ENCODE results near the gene ZFP91. TPM values are rescaled to one million over a fixed set of nuclear protein-coding genes. Genes with fewer than 3 reads are reported as not detected.

ZFP91 gene, protein sequence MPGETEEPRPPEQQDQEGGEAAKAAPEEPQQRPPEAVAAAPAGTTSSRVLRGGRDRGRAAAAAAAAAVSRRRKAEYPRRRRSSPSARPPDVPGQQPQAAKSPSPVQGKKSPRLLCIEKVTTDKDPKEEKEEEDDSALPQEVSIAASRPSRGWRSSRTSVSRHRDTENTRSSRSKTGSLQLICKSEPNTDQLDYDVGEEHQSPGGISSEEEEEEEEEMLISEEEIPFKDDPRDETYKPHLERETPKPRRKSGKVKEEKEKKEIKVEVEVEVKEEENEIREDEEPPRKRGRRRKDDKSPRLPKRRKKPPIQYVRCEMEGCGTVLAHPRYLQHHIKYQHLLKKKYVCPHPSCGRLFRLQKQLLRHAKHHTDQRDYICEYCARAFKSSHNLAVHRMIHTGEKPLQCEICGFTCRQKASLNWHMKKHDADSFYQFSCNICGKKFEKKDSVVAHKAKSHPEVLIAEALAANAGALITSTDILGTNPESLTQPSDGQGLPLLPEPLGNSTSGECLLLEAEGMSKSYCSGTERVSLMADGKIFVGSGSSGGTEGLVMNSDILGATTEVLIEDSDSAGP
- total RNA-seq (2014; rRNA removed; shearing (Covaris generic)) (30.0 and 30.2 TPM in 2 replicates), polyA plus RNA-seq (2016; fragmentation: Nextera tagmentation; extraction: Ambion mirVana) (10.2 and 11.1 TPM in 2 replicates)
- long read RNA-seq, full-length matches to known transcripts, result 1 of 4 reads
- long read RNA-seq, partial matches to known transcripts, result 2 of 4 reads
- long read RNA-seq, other reads (novel, unspliced or antisense), result 1 of 4 reads

DNA sequence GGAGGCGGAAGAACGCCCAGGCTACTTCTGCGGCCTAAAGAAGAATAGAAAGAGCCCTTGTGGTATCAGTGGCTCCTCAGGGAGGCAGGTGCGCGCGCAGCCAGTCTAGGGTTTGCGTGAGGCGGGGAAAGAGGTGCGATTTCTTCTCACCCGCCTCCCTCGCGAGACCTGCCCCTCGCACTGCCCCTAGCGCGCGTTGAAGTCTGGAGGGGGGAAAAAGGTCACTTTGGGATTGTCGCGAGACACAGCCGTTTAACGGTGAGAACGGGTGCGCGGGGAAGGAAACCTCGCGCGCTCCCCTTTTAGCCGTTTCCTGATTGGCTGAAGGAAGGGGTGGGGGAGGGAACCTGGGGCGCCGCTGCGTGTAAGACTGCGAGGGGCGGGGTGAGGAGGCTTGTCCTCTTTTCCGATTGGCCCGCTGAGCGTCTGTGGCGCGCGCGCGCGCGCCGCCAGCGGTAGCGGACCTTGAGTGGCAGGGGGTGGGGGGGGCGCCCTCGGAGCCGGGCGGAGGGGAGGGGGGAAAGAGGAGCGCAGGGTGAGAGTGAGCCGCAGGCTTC lies at the start of gene ZFP91:
ZFP91 (plus strand) TSS at position 429 of the 557 bp plus-strand sequence. CDS start 219 bp downstream, outside the sequence.
- TF ChIP-seq CREB1 (CRISPR knock-in tag; IDR thresholded peaks at IDR 0.05; ENCODE audit: low read depth), result 0 out of 2 replicates have a peak, but pooled peaks have one; percentile 31
- TF ChIP-seq ZNF331 (CRISPR knock-in tag; IDR thresholded peaks at IDR 0.05; ENCODE audit: low read depth), result no peak
- TF ChIP-seq EZH2 (IDR thresholded peaks at IDR 0.05; ENCODE audit: low read depth, unreplicated experiment), result no peak
- peak; percentile 73 for TF ChIP-seq POLR2AphosphoS5 (IDR thresholded peaks at IDR 0.05; ENCODE audit: low read depth)
- H3K79me2 ChIP-seq (replicated peaks; ENCODE audit: insufficient read depth), result peaks cover 41% of the 10 kb centered on the region
- peak within 1 kb of the TSS; percentile 100 for H3K27ac Mint-ChIP-seq
- H3F3A ChIP-seq (replicated peaks; ENCODE audit: low read depth), result no peaks in the 10 kb centered on the region
- no peaks in the 10 kb centered on the region for H3K9me3 Mint-ChIP-seq
- H3K27me3 ChIP-seq (ENCODE audit: insufficient read depth), result no peaks in the 10 kb centered on the region
- no peak within 1 kb of the TSS for H2AFZ ChIP-seq
- ATAC-seq (peak; percentile 63), DNase-seq (ENCODE audit: low spot score) (peak; percentile 99)
- H3K4me2 ChIP-seq, result peak within 1 kb of the TSS; percentile 84
- peak within 1 kb of the TSS; percentile 99 for H3K27ac ChIP-seq (ENCODE audit: low read depth)
- peak within 1 kb of the TSS; percentile 98 for H3K4me3 Mint-ChIP-seq
- H3K4me1 Mint-ChIP-seq, result peaks cover 27% of the 10 kb centered on the region; the same call in 2 of the 3 replicates
- H3K36me3 Mint-ChIP-seq (ENCODE audit: low read depth), result peaks cover 12% of the 10 kb centered on the region; the same call in 2 of the 3 replicates
- H3K36me3 ChIP-seq (ENCODE audit: insufficient read depth), result no peaks in the 10 kb centered on the region
- 0 out of 2 replicates have a peak, but pooled peaks cover 10% of the 10 kb centered on the region for H4K20me1 ChIP-seq (replicated peaks; ENCODE audit: insufficient read depth)
- H3K4me1 ChIP-seq (ENCODE audit: insufficient read depth), result peaks cover 9% of the 10 kb centered on the region; the same call in 1 of the 2 replicates
- H3K27me3 Mint-ChIP-seq (ENCODE audit: insufficient read depth, low read depth, poor library complexity), result peaks cover 16% of the 10 kb centered on the region
- H3K9me2 ChIP-seq (ENCODE audit: insufficient read depth), result no peaks in the 10 kb centered on the region
- peak within 1 kb of the TSS; percentile 71 for H3K4me3 ChIP-seq

DNA sequence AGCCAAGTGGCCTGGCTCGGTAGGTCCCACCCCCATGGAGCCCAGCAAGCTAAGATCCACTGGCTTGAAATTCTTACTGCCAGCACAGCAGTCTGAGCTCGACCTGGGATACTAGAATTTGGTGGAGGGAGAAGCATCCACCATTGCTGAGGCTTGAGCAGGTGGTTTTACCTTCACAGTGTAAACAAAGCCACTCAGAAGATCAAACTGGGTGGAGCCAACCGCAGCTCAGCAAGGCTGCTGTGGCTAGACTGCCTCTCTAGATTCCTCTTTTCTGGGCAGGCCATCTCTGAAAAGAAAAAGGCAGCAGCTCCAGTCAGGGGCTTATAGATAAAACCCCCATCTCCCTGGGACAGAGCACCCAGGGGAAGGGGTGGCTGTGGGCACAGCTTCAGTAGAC lies 48.6 kb upstream of the ZFP91 start:
- no peak overlapping the region for H3K4me3 Mint-ChIP-seq
- Histone ChIP-seq H3K9me2 (ENCODE audit: insufficient read depth) (no peaks in the 10 kb centered on the region), H3K27me3 (ENCODE audit: insufficient read depth) (no peaks in the 10 kb centered on the region), H3K4me2 (no peak overlapping the region), H3K4me1 (ENCODE audit: insufficient read depth) (no peaks in the 10 kb centered on the region), H4K20me1 (replicated peaks; ENCODE audit: insufficient read depth) (no peaks in the 10 kb centered on the region), H3K79me2 (replicated peaks; ENCODE audit: insufficient read depth) (no peaks in the 10 kb centered on the region), H2AFZ (no peak overlapping the region), H3K36me3 (ENCODE audit: insufficient read depth) (no peaks in the 10 kb centered on the region), H3K27ac (ENCODE audit: low read depth) (no peak overlapping the region), H3K4me3 (no peak overlapping the region), H3F3A (replicated peaks; ENCODE audit: low read depth) (no peaks in the 10 kb centered on the region)
- H3K27ac Mint-ChIP-seq, result no peak overlapping the region
- TF ChIP-seq ZNF331 (CRISPR knock-in tag; IDR thresholded peaks at IDR 0.05; ENCODE audit: low read depth), result no peak
- TF ChIP-seq STAT1 (IDR thresholded peaks at IDR 0.05; ENCODE audit: unreplicated experiment), result no peak
- TF ChIP-seq EZH2 (IDR thresholded peaks at IDR 0.05; ENCODE audit: low read depth, unreplicated experiment), result no peak
- TF ChIP-seq, protein P1, sequence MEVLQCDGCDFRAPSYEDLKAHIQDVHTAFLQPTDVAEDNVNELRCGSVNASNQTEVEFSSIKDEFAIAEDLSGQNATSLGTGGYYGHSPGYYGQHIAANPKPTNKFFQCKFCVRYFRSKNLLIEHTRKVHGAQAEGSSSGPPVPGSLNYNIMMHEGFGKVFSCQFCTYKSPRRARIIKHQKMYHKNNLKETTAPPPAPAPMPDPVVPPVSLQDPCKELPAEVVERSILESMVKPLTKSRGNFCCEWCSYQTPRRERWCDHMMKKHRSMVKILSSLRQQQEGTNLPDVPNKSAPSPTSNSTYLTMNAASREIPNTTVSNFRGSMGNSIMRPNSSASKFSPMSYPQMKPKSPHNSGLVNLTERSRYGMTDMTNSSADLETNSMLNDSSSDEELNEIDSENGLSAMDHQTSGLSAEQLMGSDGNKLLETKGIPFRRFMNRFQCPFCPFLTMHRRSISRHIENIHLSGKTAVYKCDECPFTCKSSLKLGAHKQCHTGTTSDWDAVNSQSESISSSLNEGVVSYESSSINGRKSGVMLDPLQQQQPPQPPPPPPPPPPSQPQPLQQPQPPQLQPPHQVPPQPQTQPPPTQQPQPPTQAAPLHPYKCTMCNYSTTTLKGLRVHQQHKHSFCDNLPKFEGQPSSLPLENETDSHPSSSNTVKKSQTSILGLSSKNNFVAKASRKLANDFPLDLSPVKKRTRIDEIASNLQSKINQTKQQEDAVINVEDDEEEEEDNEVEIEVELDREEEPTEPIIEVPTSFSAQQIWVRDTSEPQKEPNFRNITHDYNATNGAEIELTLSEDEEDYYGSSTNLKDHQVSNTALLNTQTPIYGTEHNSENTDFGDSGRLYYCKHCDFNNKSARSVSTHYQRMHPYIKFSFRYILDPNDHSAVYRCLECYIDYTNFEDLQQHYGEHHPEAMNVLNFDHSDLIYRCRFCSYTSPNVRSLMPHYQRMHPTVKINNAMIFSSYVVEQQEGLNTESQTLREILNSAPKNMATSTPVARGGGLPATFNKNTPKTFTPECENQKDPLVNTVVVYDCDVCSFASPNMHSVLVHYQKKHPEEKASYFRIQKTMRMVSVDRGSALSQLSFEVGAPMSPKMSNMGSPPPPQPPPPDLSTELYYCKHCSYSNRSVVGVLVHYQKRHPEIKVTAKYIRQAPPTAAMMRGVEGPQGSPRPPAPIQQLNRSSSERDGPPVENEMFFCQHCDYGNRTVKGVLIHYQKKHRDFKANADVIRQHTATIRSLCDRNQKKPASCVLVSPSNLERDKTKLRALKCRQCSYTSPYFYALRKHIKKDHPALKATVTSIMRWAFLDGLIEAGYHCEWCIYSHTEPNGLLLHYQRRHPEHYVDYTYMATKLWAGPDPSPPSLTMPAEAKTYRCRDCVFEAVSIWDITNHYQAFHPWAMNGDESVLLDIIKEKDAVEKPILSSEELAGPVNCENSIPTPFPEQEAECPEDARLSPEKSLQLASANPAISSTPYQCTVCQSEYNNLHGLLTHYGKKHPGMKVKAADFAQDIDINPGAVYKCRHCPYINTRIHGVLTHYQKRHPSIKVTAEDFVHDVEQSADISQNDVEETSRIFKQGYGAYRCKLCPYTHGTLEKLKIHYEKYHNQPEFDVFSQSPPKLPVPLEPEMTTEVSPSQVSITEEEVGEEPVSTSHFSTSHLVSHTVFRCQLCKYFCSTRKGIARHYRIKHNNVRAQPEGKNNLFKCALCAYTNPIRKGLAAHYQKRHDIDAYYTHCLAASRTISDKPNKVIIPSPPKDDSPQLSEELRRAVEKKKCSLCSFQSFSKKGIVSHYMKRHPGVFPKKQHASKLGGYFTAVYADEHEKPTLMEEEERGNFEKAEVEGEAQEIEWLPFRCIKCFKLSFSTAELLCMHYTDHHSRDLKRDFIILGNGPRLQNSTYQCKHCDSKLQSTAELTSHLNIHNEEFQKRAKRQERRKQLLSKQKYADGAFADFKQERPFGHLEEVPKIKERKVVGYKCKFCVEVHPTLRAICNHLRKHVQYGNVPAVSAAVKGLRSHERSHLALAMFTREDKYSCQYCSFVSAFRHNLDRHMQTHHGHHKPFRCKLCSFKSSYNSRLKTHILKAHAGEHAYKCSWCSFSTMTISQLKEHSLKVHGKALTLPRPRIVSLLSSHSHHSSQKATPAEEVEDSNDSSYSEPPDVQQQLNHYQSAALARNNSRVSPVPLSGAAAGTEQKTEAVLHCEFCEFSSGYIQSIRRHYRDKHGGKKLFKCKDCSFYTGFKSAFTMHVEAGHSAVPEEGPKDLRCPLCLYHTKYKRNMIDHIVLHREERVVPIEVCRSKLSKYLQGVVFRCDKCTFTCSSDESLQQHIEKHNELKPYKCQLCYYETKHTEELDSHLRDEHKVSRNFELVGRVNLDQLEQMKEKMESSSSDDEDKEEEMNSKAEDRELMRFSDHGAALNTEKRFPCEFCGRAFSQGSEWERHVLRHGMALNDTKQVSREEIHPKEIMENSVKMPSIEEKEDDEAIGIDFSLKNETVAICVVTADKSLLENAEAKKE (CRISPR knock-in tag; IDR thresholded peaks at IDR 0.05), result no peak
- no peak for TF ChIP-seq CREB1 (CRISPR knock-in tag; IDR thresholded peaks at IDR 0.05; ENCODE audit: low read depth)
- TF ChIP-seq, protein P2, sequence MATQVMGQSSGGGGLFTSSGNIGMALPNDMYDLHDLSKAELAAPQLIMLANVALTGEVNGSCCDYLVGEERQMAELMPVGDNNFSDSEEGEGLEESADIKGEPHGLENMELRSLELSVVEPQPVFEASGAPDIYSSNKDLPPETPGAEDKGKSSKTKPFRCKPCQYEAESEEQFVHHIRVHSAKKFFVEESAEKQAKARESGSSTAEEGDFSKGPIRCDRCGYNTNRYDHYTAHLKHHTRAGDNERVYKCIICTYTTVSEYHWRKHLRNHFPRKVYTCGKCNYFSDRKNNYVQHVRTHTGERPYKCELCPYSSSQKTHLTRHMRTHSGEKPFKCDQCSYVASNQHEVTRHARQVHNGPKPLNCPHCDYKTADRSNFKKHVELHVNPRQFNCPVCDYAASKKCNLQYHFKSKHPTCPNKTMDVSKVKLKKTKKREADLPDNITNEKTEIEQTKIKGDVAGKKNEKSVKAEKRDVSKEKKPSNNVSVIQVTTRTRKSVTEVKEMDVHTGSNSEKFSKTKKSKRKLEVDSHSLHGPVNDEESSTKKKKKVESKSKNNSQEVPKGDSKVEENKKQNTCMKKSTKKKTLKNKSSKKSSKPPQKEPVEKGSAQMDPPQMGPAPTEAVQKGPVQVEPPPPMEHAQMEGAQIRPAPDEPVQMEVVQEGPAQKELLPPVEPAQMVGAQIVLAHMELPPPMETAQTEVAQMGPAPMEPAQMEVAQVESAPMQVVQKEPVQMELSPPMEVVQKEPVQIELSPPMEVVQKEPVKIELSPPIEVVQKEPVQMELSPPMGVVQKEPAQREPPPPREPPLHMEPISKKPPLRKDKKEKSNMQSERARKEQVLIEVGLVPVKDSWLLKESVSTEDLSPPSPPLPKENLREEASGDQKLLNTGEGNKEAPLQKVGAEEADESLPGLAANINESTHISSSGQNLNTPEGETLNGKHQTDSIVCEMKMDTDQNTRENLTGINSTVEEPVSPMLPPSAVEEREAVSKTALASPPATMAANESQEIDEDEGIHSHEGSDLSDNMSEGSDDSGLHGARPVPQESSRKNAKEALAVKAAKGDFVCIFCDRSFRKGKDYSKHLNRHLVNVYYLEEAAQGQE (IDR thresholded peaks at IDR 0.05; ENCODE audit: unreplicated experiment), result no peak
- no peak for TF ChIP-seq NANOG (IDR thresholded peaks at IDR 0.05; ENCODE audit: borderline replicate concordance)
- no peaks in the 10 kb centered on the region for H3K27me3 Mint-ChIP-seq (ENCODE audit: insufficient read depth, low read depth, poor library complexity)
- DNase-seq (ENCODE audit: low spot score) (no peak), ATAC-seq (no peak)
- no peaks in the 10 kb centered on the region for H3K4me1 Mint-ChIP-seq
- H3K36me3 Mint-ChIP-seq (ENCODE audit: low read depth), result peaks cover 30% of the 10 kb centered on the region
- H3K9me3 Mint-ChIP-seq, result peaks cover 23% of the 10 kb centered on the region
